SK-N-SH treated with all-trans-retinoic acid at 6 μM for 48 hours (cell line): ENCODE data around the gene FAS.
A peak's percentile ranks its signal among the peaks of the same experiment; 100 is the strongest.

Experiments
- ATAC-seq: fragments of 200-7000 bp; cut with Tn5 transposase; 3 replicates; pipeline ENCODE4 v1.9.1; 2020; ENCODE audit warnings: mild to moderate bottlenecking, moderate library complexity
- ARNTL ChIP-seq: fragments of 450-650 bp; formaldehyde crosslinking; IDR thresholded peaks from 2 replicates; pipeline ENCODE4 v1.5.0; 2020; ENCODE audit warnings: low read depth, mild to moderate bottlenecking, moderate library complexity, borderline replicate concordance
- BACH2 ChIP-seq: fragments of 250-450 bp; sonication (Bioruptor Pico); IDR thresholded peaks from 2 replicates; pipeline ENCODE4 v1.9.0; 2021; ENCODE audit warnings: mild to moderate bottlenecking, borderline replicate concordance
- ESRRG ChIP-seq: fragments of 250-450 bp; sonication (Bioruptor Pico); IDR thresholded peaks from 2 replicates; pipeline ENCODE4 v1.6.1; 2021; ENCODE audit warnings: mild to moderate bottlenecking
- GLIS3 ChIP-seq: fragments of 250-450 bp; sonication (Bioruptor Pico); IDR thresholded peaks from 2 replicates; pipeline ENCODE4 v1.5.0; 2020; ENCODE audit warnings: mild to moderate bottlenecking, moderate library complexity
- ISL1 ChIP-seq: fragments of 250-450 bp; sonication (Bioruptor Pico); IDR thresholded peaks from 2 replicates; pipeline ENCODE4 v2.1.2; 2022; ENCODE audit warnings: mild to moderate bottlenecking, moderate library complexity
- OSR1 ChIP-seq: fragments of 250-450 bp; sonication (Bioruptor Pico); IDR thresholded peaks from 2 replicates; pipeline ENCODE4 v1.8.0; 2022; ENCODE audit warnings: moderate library complexity, mild to moderate bottlenecking, inconsistent platforms
- PPARA ChIP-seq: fragments of 250-450 bp; sonication (Bioruptor Pico); IDR thresholded peaks from 2 replicates; pipeline ENCODE4 v1.5.0; 2020; ENCODE audit warnings: mild to moderate bottlenecking, borderline replicate concordance
- RARB ChIP-seq: fragments of 250-450 bp; sonication (Bioruptor Pico); IDR thresholded peaks from 2 replicates; pipeline ENCODE4 v1.8.0; 2021; ENCODE audit warnings: mild to moderate bottlenecking, moderate library complexity
- SNAI2 ChIP-seq: fragments of 250-450 bp; sonication (Bioruptor Pico); IDR thresholded peaks from 2 replicates; pipeline ENCODE4 v1.5.0; 2020; ENCODE audit warnings: mild to moderate bottlenecking, moderate library complexity
- TCF4 ChIP-seq: fragments of 250-450 bp; sonication (Bioruptor Pico); IDR thresholded peaks from 2 replicates; pipeline ENCODE4 v1.8.0; 2021; ENCODE audit warnings: mild to moderate bottlenecking, moderate library complexity, borderline replicate concordance
- TOX ChIP-seq: fragments of 250-450 bp; sonication (Bioruptor Pico); IDR thresholded peaks from 2 replicates; pipeline ENCODE4 v1.8.0; 2021; ENCODE audit warnings: mild to moderate bottlenecking, moderate library complexity, borderline replicate concordance
- ZC3H10 ChIP-seq: fragments of 250-450 bp; sonication (Bioruptor Pico); IDR thresholded peaks from 2 replicates; pipeline ENCODE4 v1.5.1; 2021; ENCODE audit warnings: mild to moderate bottlenecking, moderate library complexity
- ZFP3 ChIP-seq: fragments of 250-450 bp; sonication (Bioruptor Pico); IDR thresholded peaks from 2 replicates; pipeline ENCODE4 v1.5.0; 2020; ENCODE audit warnings: mild to moderate bottlenecking, moderate library complexity
- ZFP30 ChIP-seq: fragments of 450-650 bp; formaldehyde crosslinking; IDR thresholded peaks from 2 replicates; pipeline ENCODE4 v1.5.0; 2022; ENCODE audit warnings: mild to moderate bottlenecking, moderate library complexity
- ZNF70 ChIP-seq: fragments of 450-650 bp; formaldehyde crosslinking; IDR thresholded peaks from 2 replicates; pipeline ENCODE4 v1.5.0; 2020; ENCODE audit warnings: mild to moderate bottlenecking, moderate library complexity
- TF ChIP-seq, protein P1 (sequence below): fragments of 250-450 bp; sonication (Bioruptor Pico); IDR thresholded peaks from 2 replicates; pipeline ENCODE4 v1.5.1; 2020; ENCODE audit warnings: low read depth, mild to moderate bottlenecking, moderate library complexity
- TF ChIP-seq, protein P2 (sequence below): fragments of 250-450 bp; sonication (Bioruptor Pico); IDR thresholded peaks from 2 replicates; pipeline ENCODE4 v1.8.0; 2020; ENCODE audit warnings: mild to moderate bottlenecking, moderate library complexity, borderline replicate concordance
- TF ChIP-seq, protein P3 (sequence below): fragments of 250-450 bp; sonication (Bioruptor Pico); IDR thresholded peaks from 2 replicates; pipeline ENCODE4 v1.5.0; 2020; ENCODE audit warnings: mild to moderate bottlenecking, moderate library complexity
- TF ChIP-seq, protein P4 (sequence below): fragments of 250-450 bp; sonication (Bioruptor Pico); IDR thresholded peaks from 2 replicates; pipeline ENCODE4 v1.8.0; 2021; ENCODE audit warnings: low read depth, mild to moderate bottlenecking, moderate library complexity, borderline replicate concordance
- TF ChIP-seq, protein P5 (sequence below): fragments of 250-450 bp; sonication (Bioruptor Pico); IDR thresholded peaks from 2 replicates; pipeline ENCODE4 v1.5.1; 2021; ENCODE audit warnings: mild to moderate bottlenecking, moderate library complexity

Gene FAS

DNA sequence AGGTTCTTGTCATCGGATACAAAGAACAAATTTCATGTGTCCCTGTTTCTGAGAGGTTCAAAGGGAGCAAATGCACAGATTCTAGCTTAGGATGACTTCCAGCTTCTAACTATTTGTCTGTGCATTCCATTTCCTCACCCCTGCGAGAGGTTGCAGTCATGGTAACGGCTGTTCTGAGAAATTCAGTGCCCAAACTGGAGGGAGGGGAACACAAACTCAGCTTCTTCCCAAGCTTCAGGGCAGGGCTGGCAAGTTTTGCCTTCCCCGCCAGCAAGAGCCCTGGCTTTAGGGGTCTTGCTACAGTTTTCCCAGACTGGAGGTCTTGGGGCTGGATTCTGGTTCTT, 11.1 kb downstream of the FAS start (continued):
- TF ChIP-seq ZFP30 (CRISPR knock-in tag), result no peak
- TF ChIP-seq PPARA, result no peak
- TF ChIP-seq, protein P1, sequence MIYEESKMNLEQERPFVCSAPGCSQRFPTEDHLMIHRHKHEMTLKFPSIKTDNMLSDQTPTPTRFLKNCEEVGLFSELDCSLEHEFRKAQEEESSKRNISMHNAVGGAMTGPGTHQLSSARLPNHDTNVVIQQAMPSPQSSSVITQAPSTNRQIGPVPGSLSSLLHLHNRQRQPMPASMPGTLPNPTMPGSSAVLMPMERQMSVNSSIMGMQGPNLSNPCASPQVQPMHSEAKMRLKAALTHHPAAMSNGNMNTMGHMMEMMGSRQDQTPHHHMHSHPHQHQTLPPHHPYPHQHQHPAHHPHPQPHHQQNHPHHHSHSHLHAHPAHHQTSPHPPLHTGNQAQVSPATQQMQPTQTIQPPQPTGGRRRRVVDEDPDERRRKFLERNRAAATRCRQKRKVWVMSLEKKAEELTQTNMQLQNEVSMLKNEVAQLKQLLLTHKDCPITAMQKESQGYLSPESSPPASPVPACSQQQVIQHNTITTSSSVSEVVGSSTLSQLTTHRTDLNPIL, result no peak
- no peak for TF ChIP-seq ISL1 (CRISPR knock-in tag)
- TF ChIP-seq ESRRG (CRISPR knock-in tag), result no peak
- no peak for TF ChIP-seq SNAI2 (CRISPR knock-in tag)
- TF ChIP-seq OSR1 (CRISPR knock-in tag), result no peak
- TF ChIP-seq TCF4 (CRISPR knock-in tag), result no peak
- TF ChIP-seq ZFP3 (CRISPR knock-in tag), result no peak
- TF ChIP-seq, all 23 proteins: peak for 0

DNA sequence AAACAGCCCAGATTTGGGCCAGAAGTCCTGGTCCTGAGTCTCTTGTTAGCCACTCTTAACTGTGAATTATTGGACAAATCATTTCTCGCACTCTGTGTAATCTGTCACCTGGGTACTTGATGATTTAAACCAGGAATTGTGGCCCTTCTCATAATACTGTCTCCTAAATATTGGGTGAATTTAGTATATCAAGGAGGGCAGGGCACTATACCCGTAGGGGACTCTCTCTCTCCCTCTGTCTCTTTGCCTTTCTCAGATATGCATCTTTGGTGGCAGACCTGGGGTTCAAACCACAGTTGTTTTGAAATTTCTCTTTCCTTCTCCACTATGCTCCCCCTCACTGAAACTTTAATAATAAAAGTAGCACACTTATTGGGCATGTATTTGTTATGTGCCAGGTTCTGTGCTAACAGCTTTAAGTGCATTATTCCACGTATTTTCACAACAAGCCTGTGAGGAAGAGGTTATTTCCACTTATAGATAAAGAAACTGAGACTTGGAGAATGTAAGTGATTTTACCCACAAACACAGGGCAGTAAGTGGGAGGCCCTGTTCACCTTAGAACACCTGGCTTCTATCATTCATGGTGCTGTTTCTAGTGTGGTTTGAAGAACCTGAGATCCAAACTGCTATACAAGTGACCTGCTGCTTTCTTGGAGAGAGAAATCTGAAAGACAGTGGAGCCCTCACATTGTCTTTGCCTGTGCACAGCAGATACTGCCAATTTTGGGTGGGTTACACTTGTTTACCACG, 11.8 kb downstream of the FAS start:
- ATAC-seq, result peak; percentile 15; the same call in 2 of the 3 replicates
- TF ChIP-seq ARNTL (CRISPR knock-in tag) (no peak), TCF4 (CRISPR knock-in tag) (no peak), BACH2 (CRISPR knock-in tag) (no peak), TOX (CRISPR knock-in tag) (no peak), ZC3H10 (CRISPR knock-in tag) (no peak), ZFP3 (CRISPR knock-in tag) (no peak), GLIS3 (CRISPR knock-in tag) (no peak), ZNF70 (CRISPR knock-in tag) (no peak), RARB (CRISPR knock-in tag) (no peak), OSR1 (CRISPR knock-in tag) (no peak)
- TF ChIP-seq, protein P1, result no peak
- TF ChIP-seq, protein P2, sequence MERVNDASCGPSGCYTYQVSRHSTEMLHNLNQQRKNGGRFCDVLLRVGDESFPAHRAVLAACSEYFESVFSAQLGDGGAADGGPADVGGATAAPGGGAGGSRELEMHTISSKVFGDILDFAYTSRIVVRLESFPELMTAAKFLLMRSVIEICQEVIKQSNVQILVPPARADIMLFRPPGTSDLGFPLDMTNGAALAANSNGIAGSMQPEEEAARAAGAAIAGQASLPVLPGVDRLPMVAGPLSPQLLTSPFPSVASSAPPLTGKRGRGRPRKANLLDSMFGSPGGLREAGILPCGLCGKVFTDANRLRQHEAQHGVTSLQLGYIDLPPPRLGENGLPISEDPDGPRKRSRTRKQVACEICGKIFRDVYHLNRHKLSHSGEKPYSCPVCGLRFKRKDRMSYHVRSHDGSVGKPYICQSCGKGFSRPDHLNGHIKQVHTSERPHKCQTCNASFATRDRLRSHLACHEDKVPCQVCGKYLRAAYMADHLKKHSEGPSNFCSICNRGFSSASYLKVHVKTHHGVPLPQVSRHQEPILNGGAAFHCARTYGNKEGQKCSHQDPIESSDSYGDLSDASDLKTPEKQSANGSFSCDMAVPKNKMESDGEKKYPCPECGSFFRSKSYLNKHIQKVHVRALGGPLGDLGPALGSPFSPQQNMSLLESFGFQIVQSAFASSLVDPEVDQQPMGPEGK (CRISPR knock-in tag), result no peak
- TF ChIP-seq, protein P3, sequence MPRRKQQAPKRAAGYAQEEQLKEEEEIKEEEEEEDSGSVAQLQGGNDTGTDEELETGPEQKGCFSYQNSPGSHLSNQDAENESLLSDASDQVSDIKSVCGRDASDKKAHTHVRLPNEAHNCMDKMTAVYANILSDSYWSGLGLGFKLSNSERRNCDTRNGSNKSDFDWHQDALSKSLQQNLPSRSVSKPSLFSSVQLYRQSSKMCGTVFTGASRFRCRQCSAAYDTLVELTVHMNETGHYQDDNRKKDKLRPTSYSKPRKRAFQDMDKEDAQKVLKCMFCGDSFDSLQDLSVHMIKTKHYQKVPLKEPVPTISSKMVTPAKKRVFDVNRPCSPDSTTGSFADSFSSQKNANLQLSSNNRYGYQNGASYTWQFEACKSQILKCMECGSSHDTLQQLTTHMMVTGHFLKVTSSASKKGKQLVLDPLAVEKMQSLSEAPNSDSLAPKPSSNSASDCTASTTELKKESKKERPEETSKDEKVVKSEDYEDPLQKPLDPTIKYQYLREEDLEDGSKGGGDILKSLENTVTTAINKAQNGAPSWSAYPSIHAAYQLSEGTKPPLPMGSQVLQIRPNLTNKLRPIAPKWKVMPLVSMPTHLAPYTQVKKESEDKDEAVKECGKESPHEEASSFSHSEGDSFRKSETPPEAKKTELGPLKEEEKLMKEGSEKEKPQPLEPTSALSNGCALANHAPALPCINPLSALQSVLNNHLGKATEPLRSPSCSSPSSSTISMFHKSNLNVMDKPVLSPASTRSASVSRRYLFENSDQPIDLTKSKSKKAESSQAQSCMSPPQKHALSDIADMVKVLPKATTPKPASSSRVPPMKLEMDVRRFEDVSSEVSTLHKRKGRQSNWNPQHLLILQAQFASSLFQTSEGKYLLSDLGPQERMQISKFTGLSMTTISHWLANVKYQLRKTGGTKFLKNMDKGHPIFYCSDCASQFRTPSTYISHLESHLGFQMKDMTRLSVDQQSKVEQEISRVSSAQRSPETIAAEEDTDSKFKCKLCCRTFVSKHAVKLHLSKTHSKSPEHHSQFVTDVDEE (CRISPR knock-in tag), result no peak
- TF ChIP-seq, protein P4, sequence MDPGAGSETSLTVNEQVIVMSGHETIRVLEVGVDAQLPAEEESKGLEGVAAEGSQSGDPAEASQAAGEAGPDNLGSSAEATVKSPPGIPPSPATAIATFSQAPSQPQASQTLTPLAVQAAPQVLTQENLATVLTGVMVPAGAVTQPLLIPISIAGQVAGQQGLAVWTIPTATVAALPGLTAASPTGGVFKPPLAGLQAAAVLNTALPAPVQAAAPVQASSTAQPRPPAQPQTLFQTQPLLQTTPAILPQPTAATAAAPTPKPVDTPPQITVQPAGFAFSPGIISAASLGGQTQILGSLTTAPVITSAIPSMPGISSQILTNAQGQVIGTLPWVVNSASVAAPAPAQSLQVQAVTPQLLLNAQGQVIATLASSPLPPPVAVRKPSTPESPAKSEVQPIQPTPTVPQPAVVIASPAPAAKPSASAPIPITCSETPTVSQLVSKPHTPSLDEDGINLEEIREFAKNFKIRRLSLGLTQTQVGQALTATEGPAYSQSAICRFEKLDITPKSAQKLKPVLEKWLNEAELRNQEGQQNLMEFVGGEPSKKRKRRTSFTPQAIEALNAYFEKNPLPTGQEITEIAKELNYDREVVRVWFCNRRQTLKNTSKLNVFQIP (CRISPR knock-in tag), result no peak
- TF ChIP-seq, protein P5, sequence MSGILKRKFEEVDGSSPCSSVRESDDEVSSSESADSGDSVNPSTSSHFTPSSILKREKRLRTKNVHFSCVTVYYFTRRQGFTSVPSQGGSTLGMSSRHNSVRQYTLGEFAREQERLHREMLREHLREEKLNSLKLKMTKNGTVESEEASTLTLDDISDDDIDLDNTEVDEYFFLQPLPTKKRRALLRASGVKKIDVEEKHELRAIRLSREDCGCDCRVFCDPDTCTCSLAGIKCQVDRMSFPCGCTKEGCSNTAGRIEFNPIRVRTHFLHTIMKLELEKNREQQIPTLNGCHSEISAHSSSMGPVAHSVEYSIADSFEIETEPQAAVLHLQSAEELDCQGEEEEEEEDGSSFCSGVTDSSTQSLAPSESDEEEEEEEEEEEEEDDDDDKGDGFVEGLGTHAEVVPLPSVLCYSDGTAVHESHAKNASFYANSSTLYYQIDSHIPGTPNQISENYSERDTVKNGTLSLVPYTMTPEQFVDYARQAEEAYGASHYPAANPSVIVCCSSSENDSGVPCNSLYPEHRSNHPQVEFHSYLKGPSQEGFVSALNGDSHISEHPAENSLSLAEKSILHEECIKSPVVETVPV, result no peak
